Activated T-cell treated with anti-CD3 and anti-CD28 coated beads, Interleukin-2, amount 50 U/mL, for 1 hour (primary cell): ENCODE measurements around the gene TDRD7.

Experiments
- DNase-seq: peaks from one replicate; pipeline ENCODE4 v3.0.0-alpha.2; 2020

The TDRD7 gene

DNA sequence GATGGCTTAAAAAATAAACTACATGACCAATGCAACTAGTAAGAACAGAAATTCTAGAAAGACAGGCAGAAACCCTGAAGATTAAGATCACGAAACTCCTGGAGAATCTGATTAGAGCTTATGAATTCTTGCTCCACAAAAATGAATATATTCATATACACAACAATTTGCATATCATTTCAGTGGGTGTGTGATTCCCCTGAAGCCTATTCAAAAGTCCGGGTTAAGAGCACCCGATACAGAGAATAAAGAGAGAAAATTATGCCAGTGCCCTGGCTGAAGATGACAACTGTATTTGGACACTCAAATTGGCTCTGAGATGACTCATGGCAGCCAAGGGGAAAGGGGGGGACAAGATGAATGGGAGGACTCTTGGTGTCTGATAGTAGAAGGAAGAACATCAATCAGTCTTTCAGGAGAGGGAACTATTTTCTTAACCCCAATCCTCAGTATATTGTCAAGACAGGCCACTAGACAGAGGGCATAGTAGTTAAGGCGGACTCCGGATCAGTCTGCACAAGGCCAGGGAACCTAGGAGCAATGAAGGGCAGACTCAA is 95.6 kb downstream of the TDRD7 start:
- DNase-seq, result no peak

GRCh38 chr9:97508852-97509251 is 97.0 kb downstream of the TDRD7 start:
- no peak for DNase-seq

- DNase-seq, result no peak
Observed at GRCh38 chr9:97510797-97511654, 99.1 kb downstream of the TDRD7 start.

- no peak for DNase-seq
Observed at GRCh38 chr9:97511655-97512427, 99.9 kb downstream of the TDRD7 start.

DNA sequence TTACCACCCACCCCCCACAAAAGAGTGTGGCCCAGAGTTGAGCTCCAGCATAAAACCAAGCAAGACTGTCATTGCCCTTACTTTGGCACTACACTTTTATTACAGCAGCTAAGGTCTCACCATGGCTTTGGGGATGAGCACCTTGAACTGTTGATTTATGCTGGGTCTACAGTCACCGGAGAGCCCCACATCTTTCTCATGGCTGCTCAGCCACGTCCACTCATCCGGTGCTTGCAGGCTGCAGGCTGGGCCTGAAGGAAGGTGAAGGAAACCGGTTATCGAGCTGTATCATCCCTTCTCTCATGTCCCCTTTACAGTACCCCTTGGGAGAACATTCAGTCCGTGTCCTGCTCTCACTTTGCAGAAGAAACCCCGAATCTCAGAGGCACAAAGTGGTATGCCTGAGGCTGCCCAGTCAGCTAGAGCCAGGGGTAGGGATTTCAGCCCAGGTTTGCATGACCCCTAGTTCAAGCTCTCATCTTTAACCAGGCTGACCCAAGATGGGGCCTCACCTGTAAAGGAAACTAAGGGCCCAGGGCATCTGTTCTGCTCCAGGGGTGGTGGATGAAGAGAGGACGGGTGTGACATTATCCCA is 101.2 kb downstream of the TDRD7 start:
- DNase-seq, result no peak

DNA sequence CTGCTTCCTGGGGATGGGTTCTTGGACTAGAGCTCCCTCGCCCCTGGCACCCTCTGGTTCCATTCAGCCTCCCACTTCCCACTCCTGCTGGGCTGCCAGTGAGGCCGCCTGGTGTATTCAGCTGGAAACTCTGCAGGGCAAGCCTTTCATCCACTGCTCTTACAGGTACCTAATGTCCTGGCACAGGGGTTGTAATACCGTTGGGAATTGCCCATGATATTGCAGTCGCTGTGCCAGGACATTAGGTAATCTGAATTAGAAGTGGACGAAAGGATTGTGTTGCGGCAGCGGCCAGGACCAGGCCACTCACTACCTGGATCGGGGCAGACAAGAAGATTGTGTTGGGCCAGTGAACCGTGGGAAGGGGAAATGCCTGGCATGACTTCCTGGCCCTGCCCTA is 102.6 kb downstream of the TDRD7 start:
- no peak for DNase-seq

DNA sequence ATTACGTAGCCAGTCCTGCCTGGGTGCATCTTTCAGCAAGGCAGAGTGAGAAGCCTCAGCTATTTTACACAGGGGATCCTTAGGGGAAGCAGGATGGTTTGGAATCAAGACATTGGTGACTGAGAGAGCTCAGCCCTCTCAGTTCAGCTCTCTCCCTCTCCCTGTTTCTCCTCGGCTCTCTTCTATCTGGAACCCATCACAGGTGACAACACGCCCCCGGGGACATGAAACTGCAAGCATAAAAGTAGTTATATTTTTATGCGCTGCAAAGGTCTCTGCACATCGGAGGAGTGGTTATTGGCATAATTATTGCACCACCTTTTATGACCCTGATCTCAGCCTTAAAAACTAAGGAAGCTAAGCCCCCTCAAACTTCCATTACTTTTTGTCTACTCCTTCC is 103.8 kb downstream of the TDRD7 start:
- no peak for DNase-seq

GRCh38 chr9:97516111-97516510 is 104.2 kb downstream of the TDRD7 start:
- DNase-seq, result no peak

DNA sequence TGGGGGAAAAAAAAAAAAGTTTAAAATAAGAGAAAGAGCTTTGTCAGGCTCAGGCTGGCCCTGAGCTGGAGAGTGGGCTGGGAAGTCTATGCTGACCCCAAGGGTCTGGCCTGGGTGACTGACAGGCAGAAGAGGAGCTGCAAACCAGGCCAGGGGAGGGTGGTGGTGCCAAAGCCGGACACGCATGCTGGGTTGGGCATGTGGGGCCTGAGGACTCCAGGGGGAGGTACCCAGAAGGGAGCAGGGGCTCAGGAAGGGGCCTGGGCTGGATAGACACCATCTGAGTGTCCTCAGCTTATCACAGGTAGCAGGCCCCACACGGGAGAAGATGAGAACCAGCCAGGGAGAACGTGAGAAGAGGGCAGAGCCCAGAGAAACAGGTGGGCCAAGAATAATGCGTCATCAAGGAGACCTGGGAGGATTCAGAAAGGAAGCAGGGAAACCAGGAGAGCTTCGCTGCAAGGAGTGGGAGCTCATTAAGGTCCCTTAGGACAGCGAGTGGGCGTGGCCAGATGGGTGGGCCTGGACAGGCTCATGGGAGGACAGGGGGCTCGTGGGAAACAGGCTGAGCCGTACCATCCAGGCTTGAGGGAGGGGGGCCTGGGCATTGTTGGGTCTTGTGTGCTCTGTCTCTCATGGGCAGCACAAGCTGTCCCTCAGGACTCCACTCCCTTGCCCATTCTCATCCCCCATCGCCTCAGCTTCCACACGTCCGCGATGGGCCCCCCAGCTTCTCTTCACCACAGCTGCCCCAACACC is 105.6 kb downstream of the TDRD7 start:
- DNase-seq, result no peak

DNA sequence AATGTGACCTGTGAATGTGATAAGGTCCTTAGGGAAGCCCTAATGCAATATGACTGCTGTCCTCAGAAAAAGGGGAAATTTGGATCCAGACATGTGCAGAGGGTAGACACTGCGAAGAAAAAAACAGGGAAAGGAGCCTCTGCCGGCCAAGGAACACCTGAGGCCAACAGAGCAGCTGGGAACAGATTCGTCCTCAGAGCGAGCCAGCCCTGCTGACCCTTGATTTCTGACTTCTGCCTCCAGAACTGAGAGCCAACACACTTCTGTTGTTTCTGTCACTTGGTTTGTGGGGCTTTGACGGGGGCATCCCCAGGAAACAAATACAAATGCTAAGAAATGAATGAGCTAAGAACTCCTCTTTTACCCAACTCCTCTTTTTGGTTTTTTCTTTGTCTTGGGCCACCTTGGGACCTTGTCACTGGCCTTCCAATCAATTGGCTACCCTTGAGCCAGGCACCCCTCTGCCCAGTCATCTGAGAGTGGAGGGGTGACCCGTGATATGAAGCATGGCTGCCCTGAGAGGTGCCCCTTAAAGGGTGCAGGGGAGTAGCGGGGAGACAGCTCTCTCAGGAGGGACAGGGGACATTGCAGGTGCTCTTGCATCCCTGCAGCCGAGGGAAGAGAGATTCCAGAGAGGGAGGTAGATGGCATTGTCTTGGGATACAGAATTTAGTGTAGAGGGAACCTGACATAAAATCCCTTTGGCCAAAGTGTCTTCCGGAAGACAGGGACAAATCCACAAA is 106.4 kb downstream of the TDRD7 start:
- no peak for DNase-seq

DNA sequence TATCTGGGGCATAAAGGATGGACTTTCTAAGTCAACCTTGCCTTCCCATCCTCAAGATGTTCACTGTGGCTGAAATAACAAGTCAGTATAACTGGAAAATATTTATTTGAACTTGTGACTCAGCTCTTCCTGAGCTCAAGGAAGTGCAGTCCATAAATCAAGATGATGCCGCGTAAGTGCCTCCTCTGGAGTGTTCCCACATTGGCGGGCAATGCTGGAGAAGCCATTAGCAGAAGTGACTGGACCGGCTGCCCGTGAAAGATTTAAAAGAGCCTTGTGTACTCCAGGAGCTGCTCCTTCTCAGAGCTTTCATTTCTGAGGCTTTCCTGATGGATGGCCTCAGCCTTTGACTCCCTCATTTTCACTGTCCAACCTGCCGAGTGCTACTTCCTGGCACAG is 107.0 kb downstream of the TDRD7 start:
- DNase-seq, result no peak

DNA sequence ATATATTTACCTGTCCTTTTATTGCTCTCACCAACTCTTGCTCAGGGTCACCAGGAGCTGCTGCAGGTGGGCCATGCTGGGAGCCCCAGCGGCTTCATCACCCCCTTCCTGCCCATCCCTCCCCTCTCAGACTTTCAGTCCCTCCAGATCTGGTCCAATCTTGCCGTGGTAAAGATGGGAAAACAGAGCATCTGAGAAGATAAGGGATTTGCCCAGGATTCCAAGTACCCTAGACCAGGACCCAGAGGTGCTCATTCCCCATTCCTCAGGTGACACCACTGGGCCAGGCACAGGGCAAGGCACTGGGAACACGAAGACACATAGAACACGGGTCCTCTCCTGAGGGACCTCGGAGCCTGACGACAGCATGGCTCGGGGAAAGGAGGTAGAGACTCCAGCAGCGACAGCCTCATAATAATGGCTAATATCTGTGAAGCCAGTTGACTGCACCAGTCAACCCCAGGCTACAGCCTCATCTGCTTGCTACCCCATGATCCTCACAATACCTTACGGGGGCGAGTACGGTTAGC is 107.6 kb downstream of the TDRD7 start:
- DNase-seq, result no peak

DNA sequence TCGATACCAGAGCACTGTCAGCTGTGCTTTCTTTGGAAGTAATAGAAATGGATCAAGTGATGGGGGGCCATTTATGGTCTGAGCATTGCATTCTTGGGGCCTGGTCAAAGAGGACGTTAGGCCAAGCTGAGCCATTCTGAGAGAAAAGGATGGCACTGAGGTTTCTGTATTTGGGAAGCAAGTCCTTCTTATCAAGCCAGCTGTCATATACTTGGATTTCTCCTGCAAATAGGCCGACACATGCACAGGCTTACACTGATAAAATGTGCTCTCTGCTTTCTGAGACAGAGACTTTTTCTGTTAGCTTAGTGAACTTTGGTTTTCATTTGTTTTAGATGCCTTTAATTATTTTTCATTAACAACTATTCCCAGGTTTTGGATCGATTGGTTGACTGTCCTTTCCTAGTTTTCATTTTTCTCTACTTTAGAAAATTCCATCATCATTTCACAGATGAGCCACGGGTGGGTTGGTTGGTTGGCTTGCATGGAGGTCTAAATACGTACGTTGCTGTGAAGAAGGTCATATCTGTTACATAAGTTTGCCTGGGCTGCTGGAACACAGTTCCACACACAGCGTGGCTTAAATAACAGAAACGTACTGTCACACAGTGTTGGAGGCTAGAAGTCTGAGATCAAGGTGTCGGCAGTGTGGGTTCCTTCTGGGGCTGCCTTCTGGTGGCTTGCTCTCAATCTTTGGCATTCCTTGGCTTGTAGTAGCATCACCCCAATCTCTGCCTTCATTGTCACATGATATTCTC is 109.9 kb downstream of the TDRD7 start:
- no peak for DNase-seq

DNA sequence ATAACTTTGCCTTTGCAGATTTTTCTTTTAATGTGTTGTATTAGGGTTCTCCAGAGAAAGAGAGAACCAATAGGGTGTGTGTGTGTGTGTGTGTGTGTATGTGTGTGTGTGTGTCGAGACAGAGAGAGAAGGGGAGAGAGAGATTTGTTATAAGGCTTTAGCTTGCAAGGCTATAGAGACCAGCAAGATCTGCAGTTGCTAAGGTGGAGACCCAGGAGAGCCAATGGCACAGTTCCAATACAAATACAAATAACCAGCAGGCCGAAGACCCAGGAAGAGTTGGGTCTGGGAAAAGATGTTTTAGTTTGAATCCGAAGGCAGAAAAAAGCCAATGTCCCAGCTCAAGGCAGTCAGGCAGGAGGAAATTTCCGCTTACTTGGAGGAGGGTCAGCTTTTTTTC is 112.5 kb downstream of the TDRD7 start:
- DNase-seq, result no peak

DNA sequence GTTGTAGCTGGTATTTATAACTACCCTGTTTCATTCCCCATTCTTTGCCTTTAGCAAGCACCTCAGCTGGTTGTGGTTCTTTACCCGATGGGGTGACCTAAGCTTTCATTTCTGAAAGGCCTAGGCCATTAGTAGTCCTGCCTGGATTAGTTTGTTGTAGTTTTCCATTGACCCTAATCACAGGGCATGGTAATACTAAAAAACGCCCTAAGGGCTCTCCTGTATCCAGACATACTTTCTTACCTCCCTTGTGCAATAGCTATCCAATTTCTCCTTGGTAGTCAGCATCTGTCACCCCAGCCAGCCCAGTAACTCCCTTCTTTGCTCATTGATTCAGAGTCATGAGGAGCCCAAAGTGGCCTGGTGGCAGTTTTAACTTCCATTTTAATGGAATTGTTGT is 113.6 kb downstream of the TDRD7 start:
- DNase-seq, result no peak

GRCh38 chr9:97526895-97527575 is 115.1 kb downstream of the TDRD7 start:
- DNase-seq, result no peak

- DNase-seq, result no peak
Observed at GRCh38 chr9:97527626-97528528, 116.0 kb downstream of the TDRD7 start.

GRCh38 chr9:97528529-97529230 is 116.8 kb downstream of the TDRD7 start:
- DNase-seq, result no peak
